ENCODE results near the gene PEX10. TPM values are rescaled to one million over a fixed set of nuclear protein-coding genes. Genes with fewer than 3 reads are reported as not detected.

PEX10 gene
- total RNA-seq, 1 experiment from 2014 or later: 27.6 TPM

GRCh38 chr1:2398871-2399270 lies 13.5 kb downstream of the PEX10 start:
- no peaks in the 10 kb centered on the region for H3K4me1 ChIP-seq (ENCODE audit: insufficient read depth, low read length, poor library complexity, severe bottlenecking)
- no TSS peak for BruUV-seq (replicated peaks)
- CTCF ChIA-PET: interaction anchor here (0.6 kb wide), 1 partner anchor 1026 kb away, joined by 6 read pairs; no protein-coding TSS in a partner anchor

DNA sequence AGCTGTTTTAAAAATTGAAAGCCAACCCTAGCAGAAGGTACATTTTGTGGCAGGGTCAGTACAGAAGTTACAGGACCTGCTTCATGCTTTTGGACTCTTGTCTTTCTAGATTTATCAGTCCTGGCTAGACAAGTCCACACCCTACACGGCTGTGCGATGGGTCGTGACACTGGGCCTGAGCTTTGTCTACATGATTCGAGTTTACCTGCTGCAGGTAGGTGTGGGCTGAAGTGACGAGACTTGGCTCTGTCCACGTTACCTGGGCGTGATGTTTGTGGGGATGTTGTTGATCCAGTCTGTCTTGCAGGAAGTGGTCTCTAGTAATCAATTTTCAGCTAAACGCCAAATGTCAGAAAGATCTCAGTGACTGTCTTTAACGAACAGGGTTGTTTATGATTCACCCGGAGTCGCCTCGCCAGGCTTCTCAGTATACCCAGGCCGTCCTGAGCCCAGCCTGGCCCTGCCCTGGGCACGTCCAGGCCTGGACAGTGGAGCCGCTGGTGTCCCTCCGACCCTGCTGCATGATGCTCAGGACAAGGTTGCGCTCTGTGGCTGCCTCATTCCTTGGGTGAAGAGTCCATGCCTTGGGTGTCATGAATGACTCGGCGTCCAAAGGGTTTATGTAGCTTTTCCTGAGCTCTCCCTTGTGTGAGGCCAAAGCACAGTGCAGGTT lies 15.2 kb downstream of the PEX10 start:
- H3K36me3 ChIP-seq (ENCODE audit: insufficient read depth, low read length, poor library complexity, severe bottlenecking): peaks cover 76% of the 10 kb centered on the region
- POLR2A ChIA-PET (ENCODE audit: low non-redundant PET): no interaction called here

More at GRCh38 chr1:2398871-2399270, 13.5 kb downstream of the PEX10 start:
- no peak for DNase-seq (ENCODE audit: low spot score)
- Histone ChIP-seq H3K4me3 (ENCODE audit: low read depth, low read length, poor library complexity, severe bottlenecking) (no peak overlapping the region), H3K27me3 (replicated peaks; ENCODE audit: insufficient read depth, low read depth, low read length, poor library complexity) (no peaks in the 10 kb centered on the region), H3K36me3 (ENCODE audit: insufficient read depth, low read length, poor library complexity, severe bottlenecking) (peaks cover 82% of the 10 kb centered on the region), H3K27ac (ENCODE audit: low read depth, low read length, poor library complexity, severe bottlenecking) (no peak overlapping the region), H3K9me3 (ENCODE audit: low read depth, low read length, poor library complexity, severe bottlenecking) (no peaks in the 10 kb centered on the region)
- TF ChIP-seq, protein P1, sequence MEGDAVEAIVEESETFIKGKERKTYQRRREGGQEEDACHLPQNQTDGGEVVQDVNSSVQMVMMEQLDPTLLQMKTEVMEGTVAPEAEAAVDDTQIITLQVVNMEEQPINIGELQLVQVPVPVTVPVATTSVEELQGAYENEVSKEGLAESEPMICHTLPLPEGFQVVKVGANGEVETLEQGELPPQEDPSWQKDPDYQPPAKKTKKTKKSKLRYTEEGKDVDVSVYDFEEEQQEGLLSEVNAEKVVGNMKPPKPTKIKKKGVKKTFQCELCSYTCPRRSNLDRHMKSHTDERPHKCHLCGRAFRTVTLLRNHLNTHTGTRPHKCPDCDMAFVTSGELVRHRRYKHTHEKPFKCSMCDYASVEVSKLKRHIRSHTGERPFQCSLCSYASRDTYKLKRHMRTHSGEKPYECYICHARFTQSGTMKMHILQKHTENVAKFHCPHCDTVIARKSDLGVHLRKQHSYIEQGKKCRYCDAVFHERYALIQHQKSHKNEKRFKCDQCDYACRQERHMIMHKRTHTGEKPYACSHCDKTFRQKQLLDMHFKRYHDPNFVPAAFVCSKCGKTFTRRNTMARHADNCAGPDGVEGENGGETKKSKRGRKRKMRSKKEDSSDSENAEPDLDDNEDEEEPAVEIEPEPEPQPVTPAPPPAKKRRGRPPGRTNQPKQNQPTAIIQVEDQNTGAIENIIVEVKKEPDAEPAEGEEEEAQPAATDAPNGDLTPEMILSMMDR (conservative IDR thresholded peaks at IDR 0.05; ENCODE audit: low read depth, low read length): no peak
- no peak for TF ChIP-seq EZH2 (IDR thresholded peaks at IDR 0.05; ENCODE audit: borderline replicate concordance, low read depth, low read length, poor library complexity, severe bottlenecking)
- intact Hi-C loops (cut with micrococcal nuclease; ENCODE audit: unreplicated experiment): no loop called here
- POLR2A ChIA-PET (ENCODE audit: low non-redundant PET): no interaction called here

DNA sequence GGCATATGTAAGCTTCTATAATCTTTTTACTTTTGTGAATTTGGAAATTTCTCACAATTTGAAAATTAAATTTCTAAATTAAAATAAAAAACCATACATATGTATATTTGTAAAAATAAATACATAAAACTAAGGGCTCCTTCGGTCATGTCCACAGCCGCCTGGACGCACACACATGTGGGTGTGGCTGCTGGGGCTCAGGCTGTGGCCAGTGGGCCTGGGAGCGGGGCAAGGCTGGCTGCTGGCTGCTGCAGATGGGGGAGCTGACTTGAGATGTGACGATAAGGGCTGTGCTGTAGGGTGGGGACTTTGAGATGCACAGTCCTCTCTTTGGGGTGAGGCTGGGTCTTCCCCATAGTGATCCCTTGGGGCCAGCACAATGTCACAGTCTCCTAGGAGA lies 15.9 kb downstream of the PEX10 start:
- BruUV-seq (replicated peaks): no TSS peak
- TF ChIP-seq, protein P1 (conservative IDR thresholded peaks at IDR 0.05; ENCODE audit: low read depth, low read length): no peak
- no peak for TF ChIP-seq EZH2 (IDR thresholded peaks at IDR 0.05; ENCODE audit: borderline replicate concordance, low read depth, low read length, poor library complexity, severe bottlenecking)
- H3K9me3 ChIP-seq (ENCODE audit: low read depth, low read length, poor library complexity, severe bottlenecking): no peaks in the 10 kb centered on the region
- no peak overlapping the region for H3K4me3 ChIP-seq (ENCODE audit: low read depth, low read length, poor library complexity, severe bottlenecking)
- H3K4me1 ChIP-seq (ENCODE audit: insufficient read depth, low read length, poor library complexity, severe bottlenecking): peaks cover 10% of the 10 kb centered on the region
- intact Hi-C loops (cut with micrococcal nuclease; ENCODE audit: unreplicated experiment): no loop called here
- no peak for DNase-seq (ENCODE audit: low spot score)
- ChIA-PET CTCF (no interaction called here), POLR2A (ENCODE audit: low non-redundant PET) (no interaction called here)
- H3K27me3 ChIP-seq (replicated peaks; ENCODE audit: insufficient read depth, low read depth, low read length, poor library complexity): no peaks in the 10 kb centered on the region
- H3K27ac ChIP-seq (ENCODE audit: low read depth, low read length, poor library complexity, severe bottlenecking): no peak overlapping the region
- H3K36me3 ChIP-seq (ENCODE audit: insufficient read depth, low read length, poor library complexity, severe bottlenecking): peaks cover 70% of the 10 kb centered on the region

More for the DNA sequence above, 15.2 kb downstream of the PEX10 start:
- intact Hi-C loops (cut with micrococcal nuclease; ENCODE audit: unreplicated experiment): no loop called here
- TF ChIP-seq, protein P1 (conservative IDR thresholded peaks at IDR 0.05; ENCODE audit: low read depth, low read length): no peak
- TF ChIP-seq EZH2 (IDR thresholded peaks at IDR 0.05; ENCODE audit: borderline replicate concordance, low read depth, low read length, poor library complexity, severe bottlenecking): no peak
- Histone ChIP-seq H3K27ac (ENCODE audit: low read depth, low read length, poor library complexity, severe bottlenecking) (no peak overlapping the region), H3K4me3 (ENCODE audit: low read depth, low read length, poor library complexity, severe bottlenecking) (no peak overlapping the region), H3K9me3 (ENCODE audit: low read depth, low read length, poor library complexity, severe bottlenecking) (no peaks in the 10 kb centered on the region), H3K27me3 (replicated peaks; ENCODE audit: insufficient read depth, low read depth, low read length, poor library complexity) (no peaks in the 10 kb centered on the region), H3K4me1 (ENCODE audit: insufficient read depth, low read length, poor library complexity, severe bottlenecking) (peaks cover 10% of the 10 kb centered on the region)
- BruUV-seq (replicated peaks): no TSS peak
- DNase-seq (ENCODE audit: low spot score): no peak
- CTCF ChIA-PET: no interaction called here

Measured in A673 (cell line).